GM04503 (cell line): ENCODE measurements around the gene INSC.

ENCODE experiments used
- DNase-seq: peaks from one replicate; pipeline ENCODE4 v3.0.0-alpha.2; 2012; ENCODE audit warnings: low read depth

The INSC gene

DNA sequence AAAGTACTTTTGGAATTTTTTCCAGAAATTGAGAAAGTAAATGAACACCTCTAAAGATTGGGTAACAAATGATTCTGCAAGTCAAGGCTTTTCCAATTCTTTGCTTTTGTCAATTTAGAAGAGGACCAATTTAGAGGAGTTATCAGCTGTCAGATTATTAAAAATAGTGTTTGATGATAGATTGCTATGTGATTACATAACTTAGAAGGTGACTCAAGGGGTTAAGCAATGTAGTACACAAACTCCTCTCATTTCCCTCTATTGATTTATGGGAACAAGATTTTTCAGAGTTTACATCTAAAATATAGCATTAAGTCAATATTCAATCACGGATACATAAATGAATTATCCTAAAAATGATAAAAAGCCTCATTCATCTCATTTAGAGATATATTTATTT lies 70.3 kb downstream of the INSC start:
- no peak for DNase-seq

DNA sequence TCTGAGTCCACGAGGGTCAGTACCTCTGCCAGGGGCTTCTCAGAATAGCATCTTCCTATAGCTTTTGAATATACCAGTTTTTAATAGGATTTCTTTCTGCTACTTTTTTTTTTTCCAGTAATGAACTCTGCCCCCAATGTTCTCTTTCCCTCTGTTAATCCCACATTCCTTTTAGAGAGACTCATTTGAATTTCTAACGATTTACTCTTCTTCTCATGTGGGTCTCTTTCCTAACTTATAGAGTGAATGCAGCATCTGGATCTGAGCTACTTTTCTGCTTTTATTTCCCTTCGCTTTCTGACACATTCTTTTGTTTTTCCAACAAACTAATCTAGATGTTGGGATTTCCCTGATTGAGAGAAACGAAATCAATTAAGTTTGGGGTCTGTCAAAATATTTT lies 71.4 kb downstream of the INSC start:
- DNase-seq: no peak

DNA sequence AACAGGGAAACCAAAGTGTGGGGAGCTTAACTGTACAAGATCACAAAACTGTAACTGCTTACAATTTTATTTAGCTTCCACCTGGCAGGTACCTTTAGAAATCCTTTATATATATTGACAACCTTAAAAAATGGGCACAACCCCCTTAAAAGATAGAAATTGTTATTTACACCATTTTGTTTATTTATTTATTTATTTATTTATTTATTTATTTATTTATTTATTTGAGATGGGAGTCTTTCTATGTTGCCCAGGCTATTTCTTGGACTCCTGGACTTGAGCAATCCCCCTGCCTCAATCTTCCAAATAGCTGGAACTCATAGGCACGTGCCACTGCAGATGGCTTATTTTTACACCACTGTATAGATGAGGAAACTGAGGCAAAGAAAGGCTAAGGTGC lies 74.5 kb downstream of the INSC start:
- DNase-seq: no peak

DNA sequence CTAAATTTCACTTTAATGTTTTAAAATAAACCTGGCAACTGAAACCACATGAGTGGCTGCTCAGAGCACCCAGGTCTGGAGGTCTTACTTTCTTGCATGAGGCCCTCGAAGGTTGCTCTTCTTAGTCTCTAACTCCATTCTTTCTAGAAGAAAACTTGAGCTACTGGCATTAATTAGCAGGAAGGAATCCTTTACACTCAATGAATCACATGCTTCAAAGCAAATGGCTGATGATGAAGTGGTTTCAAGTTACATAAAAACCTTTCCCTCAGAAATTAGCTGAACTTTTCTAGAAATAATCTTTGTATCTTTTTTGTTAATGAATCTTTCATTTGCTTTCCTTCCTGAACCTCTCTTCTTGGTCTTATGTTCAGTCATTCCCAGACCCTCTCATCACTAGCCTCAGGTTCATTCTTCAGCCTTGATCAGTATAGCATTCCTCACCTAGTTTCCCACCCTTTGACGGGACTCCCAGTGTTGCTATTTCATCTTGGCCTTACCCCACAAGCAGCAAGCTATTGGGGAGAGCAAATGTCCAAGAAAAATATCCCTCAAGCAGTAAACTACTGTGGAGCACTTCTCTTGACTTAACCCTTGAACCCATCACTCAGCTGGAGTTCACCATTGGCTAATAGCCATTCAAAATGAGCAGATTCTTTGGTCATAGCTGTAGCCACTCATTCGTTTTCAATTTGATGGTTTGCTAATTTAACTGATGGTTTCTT lies 75.1 kb downstream of the INSC start:
- DNase-seq: no peak

DNA sequence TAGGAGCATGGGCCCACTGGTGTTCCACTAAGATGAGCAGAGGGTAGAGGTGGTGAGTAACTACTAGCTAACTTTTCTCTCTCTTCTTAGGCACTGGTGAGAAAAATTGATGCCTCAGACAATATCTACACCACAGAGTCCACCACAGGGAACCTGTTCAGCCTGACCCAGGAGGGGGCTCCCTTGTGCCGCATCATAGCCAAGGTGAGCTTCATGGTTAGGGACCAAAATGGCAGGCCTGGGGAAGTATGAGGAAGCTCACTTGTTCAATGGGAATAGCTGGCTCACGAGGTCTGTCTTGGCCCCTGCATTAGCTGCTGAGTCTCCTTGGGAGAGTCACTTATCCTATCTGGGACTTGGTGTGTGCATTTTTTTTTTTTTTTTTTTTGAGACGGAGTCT lies 75.9 kb downstream of the INSC start:
- no peak for DNase-seq

DNA sequence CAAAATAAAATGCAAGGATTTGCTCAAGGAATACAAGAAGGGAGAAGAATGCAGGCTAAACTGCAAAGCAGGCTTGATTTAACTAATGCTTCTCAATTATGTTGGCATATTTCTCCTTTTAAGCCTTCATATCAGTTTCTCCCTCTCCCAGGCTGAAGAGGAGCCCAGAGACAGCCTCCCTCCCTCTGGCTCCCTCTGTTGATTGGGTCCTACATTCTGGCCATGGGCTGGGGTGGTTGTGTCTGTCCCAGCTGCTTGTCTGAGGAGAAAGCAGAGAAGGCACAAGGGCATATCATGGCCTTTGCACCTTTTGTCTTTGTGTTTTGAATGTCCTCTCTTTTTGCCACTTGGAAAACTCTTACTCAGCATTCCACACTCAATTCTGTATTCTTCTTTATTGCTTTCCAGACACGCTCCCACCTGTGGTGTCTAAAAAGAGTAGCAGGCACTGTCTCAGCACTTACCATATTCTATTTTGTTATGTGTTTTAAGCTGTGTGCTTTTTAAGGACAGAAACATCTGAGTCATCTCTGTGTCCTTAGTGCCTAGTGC lies 77.4 kb downstream of the INSC start:
- DNase-seq: no peak

DNA sequence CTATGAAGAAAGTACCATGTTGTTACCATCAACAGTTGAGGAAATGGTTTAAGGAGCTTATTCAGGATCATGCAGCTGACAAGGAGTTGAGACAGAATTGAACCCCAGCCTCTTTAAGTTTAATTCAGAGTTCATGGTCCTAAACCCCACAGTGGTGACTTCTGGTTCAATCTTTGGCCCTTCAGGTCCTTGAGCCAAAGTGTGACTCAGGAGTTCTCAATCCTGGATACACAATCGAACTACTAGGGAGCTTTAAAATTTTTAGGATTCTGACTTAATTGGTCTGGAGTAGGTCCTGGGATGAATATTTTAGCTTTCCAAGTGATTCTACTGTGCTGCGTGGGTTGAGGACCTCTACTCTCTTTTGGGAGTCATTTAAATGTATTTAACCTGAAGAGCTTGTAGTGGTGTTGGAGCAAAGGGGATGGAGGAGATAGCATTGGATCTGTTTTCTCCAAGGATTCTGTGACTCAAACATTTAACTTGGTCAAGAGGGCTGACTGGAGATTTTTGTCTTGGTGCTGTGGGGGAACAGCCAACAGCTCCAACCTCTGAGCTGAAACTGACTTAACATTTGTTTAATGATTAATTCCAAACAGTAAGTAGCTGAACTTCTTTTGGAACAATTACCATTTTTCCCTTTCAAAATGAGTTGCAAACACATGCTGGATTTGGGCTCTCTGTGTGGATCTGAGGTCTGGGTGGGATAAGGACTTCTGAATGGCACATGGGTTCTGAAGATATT lies 80.1 kb downstream of the INSC start:
- no peak for DNase-seq

DNA sequence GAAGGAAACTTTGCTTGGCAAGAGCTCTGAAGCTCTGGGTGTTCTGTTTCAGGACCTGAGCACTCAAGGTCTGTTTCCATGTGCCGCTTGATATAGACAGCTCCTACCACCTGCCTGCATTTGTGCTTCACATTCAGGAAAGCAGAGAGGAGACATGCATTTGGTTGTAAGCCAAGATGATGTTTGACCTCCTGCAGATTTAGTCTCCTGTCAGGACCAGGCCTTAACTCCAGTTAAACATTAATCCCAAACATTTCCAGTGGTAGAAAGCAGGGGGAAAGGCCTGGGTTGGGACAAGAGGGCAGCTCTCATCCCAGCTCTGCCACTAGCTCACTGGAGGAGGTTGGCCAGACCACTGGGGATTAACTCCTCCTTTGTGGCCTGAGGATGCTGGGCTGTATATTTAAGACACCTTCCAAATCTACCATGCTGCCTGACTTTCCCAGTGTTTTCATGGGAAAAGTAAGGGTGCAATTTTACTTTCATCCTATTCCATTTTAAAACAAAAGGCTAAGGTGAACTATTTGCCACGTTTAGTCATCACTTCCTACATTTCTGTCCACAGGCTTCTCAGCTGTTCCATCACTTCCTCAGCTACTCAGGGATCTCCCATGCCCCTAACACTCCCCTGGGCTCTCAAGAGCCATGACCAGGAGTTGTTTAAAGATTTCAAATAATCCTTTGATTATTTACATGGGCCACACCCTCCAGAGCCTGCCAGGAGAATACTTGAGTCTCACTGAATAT lies 80.9 kb downstream of the INSC start:
- DNase-seq: no peak

DNA sequence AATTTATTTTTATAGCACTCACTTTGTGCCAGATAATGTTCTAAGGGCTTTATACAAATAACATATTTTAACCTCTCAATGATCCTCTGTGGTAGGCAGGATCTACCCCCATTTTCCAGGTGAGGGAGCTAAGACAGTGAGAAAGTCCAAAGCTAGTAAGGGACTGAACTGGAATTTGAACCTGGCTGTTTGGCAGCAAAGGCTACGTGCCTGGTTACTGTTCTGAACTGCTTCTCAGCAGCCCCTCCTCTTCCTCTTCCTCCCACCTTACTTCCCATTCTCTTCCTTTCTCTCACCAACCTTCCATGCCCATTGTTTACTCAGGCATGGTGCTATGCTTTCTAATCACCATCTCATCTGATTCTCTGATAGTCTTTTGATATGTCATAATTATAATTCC lies 82.0 kb downstream of the INSC start:
- DNase-seq: no peak

DNA sequence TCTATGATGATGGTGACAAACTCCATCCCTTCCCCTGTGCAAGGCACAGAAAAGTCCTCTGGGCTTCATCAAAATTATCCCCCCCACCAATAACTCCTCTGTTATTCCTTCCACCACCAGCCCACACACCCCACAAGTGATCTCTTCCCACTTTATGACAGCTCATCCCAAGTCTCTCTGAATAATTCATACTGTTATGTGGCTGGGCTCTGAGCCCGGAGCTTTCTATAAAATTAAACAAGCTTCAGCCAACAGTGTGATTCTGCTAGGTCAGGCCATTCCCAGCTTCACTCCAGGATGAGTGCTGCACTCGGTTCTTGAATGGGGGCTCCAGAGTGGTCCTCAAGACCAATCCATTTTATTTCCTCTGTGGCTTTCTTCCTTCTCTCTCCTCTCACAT lies 83.0 kb downstream of the INSC start:
- DNase-seq: no peak

DNA sequence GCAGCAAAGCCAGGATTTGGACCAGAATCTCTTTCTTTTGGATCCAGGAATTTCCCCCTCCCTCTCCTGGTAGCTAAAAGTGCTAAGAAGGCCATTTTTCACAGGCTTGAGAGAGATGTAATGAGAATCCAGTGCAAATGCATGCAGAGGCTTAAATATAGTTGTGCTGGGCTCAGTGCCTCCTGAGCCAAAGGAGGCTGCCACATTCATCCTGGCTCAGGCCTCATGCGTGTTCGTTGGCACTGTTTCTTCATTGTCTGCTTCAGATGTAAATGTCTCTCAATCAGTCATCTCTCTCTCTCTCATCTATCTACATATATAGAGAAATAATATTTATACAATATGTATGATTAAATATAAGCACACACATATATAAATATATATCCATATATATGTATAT lies 83.6 kb downstream of the INSC start:
- DNase-seq: no peak

DNA sequence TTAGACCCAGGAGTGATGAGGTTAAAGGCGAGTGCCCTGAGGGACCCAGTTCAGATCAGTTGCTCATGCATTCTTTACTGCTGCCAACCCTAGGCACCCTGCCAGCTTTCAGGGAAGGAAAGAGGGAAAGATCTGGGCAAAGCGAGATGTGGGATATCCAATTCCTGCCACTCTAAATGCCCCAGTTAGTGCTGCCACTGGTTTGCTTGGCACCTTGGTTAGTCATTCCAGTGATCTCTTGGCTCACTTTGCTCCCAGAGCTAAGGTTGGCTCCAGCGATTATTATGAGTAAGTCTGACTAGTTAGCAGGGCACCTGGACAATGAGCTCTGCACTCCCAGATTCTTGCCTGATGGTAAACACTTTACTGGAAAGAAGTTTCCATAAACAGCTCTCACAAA lies 85.0 kb downstream of the INSC start:
- no peak for DNase-seq

DNA sequence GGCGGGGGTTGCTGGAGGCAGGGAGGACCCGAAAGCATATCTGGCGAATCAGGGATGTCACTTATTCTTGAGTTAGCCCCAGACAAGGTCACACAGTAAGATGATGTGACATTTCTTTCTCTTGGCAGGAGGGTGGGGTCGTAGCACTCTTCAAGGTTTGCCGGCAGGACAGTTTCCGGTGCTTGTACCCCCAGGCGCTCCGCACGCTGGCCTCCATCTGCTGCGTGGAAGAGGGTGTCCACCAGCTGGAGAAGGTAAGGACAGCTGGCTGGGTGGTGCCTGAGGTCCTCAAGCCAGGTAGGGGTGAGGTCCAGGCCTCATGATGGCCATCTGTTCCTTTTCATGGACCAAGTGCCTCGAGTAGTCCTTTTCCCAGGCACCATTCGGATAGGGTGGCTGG lies 86.0 kb downstream of the INSC start:
- DNase-seq: no peak

DNA sequence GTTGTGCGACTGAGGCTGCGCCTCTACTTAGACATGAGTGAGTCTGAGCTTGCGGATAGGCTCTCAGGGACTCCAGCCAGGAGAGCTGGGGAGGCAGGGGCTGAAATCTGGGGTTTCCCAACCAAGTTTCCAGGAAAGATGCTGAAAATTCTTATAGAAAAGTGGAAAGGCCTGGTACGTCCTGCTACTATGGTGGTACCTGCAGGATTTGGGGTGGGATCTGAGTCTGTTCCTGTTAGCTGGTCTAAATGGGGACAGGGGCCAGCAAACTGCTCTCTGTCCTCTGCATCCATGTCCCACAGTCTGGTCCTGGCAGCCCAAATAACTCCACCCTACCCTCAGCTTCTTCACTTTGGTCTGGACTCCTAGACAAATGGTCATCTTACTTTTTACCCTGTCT lies 86.9 kb downstream of the INSC start:
- DNase-seq: no peak

DNA sequence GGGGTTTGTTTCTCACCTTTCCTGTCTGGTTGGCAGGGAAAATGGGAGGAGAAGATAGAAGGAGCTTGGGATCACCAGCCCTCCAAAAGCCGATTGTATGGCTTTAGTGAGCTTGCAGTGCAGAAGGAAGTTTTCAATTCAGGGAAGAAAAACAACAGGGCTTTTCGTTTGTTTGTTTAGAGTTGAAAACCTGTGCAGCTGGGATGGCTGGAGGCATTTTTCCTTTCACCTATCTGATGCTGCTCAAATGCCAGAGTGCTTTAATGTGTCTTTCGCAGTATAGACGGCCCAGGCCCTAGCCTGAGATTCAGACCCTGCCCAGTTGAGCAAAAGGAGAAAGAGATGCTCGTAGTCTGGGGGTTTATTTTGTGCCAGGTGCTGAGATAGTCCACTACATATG lies 87.9 kb downstream of the INSC start:
- DNase-seq: no peak

DNA sequence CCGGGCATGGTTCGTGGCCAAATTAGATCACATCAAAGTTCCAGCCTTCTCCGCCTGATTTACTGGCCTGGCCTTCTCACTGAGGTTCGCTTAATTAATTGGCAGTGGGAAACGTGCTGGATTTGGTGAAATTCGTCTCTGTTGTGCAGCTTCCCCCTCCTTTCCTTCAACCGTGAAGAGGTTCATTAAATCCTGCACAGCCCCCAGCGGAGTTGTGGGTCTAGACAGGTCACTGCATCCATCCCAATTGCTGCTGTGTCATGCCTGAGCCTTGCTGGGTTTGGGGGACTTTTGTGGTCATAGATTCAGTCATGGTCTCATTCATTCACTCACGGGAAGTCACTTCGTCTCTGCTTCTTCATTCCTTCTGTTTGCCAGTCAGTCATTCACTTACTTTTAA lies 90.0 kb downstream of the INSC start:
- DNase-seq: no peak

DNA sequence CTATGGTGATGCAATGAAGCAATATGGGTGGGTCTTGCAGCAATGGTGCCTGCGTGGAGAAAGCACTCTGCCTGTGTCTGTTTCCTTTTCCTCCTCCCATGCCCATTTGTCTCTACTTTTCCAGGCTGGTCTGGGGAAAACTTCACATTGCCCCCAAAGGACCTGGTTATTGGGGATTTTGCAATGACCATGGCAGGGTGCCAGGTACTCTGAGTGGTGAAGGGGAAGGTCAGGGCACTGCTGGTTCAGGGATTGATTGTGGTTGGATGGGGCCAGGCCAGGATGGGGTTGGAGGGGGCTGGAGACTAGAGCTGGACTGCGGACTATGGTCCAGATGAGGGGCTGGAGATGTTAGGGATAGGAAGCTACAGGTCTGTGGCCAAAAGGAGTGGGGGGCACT lies 92.1 kb downstream of the INSC start:
- no peak for DNase-seq

DNA sequence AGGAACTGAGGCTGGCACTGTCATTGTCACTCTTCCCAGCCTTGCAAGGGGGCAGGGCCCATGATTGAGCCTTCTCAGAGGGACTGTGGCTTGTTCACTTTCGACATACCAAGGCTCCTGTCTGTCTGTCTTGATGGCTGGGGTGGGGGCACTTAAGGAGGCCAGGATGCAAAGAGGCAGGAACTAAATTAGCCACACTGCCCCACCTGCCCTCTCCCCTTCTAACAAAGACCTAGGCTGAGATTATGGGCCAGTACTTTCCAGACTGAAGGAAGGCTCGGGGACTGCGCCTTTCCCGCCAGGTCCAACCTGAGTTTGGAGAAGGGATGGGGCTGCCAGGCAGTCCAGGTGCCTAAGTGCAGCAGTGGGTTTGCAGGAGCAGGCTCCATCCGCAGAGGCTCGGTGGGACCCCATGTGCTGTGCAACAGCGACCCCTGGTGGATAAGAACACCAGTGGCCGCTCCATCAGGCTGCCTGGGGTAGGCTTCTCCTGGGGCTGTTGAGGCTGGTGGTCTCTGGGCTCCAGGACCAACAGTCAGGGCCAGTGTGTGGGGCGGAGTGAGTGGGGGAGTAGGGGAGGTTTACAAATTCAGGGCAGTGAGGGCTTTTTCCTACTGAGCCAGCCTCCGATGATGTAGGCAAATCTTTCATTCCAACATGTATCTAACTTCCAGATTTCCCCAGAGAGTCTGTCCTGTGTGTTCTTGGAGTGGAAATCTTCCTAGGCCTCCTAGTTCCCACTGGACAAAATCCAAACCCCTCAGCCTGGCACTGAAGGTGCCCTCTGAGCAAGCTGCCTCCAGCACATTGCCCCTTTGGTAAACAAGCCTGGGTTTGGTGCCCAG lies 93.9 kb downstream of the INSC start:
- DNase-seq: no peak

DNA sequence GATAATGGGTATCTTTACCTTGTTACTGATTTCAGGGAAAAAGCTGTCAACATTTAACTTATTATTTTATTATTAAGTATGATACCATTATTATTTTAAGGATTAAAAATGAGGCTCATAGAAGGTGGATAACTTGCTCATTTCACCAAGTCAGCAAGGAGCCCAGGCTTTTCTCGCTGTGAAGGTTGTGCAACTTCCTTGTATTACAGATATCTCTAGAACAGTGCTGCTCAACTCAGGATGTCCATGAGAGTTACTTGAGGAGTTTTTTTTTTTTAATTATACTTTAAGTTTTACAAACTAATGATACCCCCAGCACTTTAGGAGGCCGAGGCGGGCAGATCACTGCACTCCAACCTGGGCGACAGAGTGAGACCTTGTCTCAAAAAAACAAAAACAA lies 98.2 kb downstream of the INSC start:
- no peak for DNase-seq

DNA sequence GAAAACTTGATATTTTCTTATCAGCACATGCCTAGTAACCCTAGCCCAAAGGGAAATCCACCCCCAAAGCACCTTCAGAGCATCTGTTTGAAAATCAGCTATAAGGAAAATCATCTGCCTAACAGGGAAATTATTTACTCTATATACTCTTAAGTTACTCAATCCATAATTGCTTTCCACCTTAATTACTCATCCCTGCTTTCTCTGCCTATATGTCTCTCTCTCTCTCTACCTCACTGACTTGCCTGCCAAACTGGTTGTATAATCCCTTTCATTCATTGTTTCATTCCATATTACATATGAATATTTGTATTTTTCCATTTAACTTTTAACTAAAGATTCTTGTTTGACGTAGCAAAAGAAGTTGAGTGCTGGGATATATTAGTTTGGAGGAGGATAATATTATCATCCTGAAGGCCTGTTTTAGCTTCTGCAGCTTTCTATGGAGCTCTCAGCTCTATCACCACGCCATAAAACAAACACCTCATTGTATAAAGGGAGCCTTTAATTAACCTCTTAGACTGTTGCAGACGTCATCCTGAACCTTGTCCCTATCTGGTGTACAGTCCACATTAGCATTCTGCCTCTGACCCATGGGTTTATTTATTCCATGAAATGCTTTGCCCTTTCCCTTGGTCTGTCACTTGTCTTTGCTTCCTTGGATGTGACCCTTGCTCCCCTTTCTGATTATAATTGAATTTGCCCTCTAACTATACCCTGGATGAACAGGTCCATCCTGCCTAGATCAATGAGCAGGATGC lies 98.9 kb downstream of the INSC start:
- no peak for DNase-seq

DNA sequence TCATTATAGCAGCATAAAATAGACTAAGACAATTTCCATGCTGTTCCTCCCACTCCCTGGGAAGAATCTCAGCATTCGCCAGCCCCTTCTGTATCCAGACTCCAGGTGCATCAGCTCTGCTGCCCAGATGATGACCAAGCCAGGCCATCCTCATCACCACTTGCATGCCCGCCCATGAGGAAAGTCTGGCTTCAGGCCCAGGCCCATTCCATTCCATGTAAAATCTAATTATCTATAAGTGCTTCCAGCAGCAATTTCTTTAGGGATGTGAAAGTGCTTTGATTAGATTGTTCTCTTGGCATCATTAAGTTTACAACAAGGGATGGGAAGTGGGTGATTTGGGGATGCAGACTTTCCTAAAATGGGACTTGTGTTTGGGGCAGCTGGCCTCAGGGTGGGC lies 100.3 kb downstream of the INSC start:
- no peak for DNase-seq
